Embryonic facial prominence (tissue), 1 donor: ENCODE measurements around the gene EPPIN.
"Not testable (repeated sequence)": the region's sequence is repeated elsewhere in the genome, so short reads cannot be mapped to it uniquely, and the experiment has no call there.

Experiments used
- DNase-seq: peaks from one replicate; pipeline ENCODE4 v3.0.0-alpha.2; 2016; ENCODE audit errors: extremely low spot score

EPPIN gene

GRCh38 chr20:45547206-45547770, at the start of gene EPPIN:
EPPIN (minus strand) TSS chr20:45547401; CDS start chr20:45547357, 44 bp downstream.
- DNase-seq = no peak

GRCh38 chr20:45595235-45595634, 48.0 kb upstream of the EPPIN start:
- DNase-seq = no peak

DNA sequence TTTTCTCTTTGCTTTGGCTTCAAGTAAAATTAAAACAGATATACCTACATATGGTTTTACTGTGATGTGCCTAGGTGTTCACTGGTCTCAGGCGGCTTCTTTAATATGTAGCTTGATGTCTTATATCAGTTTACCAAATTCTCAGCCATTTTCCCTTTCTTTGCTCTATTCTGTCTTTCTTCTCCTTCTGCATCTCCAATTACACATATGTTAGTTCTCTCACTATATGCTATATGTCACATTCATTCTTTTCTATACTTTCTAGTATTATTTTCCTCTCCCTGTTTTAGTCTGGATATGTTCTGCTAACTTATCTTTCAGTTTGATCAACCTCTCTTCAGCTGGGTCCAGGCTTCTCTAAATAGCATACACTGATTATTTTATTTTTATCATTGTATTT, 46.3 kb upstream of the EPPIN start:
- DNase-seq = no peak

DNA sequence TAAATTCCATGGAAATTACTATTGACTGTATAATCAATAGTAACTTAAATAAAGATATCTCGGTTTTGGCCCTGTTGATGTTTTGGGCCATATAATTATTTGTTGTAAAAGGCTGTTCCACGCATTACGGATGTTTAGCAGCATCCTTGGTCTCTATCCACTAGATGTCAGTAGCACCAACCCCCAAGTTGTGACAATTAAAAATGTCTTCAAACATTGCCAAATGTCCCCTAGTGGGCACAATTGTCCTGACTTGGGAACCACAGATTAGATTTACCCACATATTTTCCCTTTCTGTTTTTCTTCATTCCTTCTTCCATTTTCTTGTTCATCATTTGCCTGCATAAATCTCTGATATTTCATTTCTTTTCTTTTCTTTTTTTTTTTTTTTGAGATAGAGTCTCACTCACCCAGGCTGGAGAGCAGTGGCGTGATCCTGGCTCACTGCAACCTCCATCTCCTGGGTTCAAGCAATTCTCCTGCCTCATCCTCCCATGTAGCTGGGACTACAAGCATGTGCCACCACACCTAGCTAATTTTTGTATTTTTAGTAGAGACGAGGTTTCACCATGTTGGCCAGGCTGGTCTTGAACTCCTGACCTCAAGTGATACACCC, 45.5 kb upstream of the EPPIN start:
- DNase-seq = no peak

DNA sequence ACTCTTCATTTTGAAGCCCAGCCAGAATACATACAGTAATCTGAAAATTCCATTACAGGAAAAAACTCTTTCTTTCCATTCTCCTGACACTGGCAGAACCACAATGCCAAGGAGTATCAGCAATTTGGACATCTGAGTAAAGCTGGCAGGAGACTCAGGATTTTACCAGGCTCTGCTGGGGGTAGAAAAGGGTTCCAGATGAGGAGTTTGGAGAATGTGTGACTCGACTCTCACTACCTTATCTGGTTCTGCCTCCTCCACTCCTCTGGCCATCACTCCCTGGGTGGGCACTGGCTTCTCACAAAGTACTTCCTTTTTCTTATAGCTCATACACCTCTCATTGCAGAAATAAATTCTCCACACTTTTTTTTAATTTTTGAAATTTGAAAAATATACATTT, 42.5 kb upstream of the EPPIN start:
- DNase-seq = no peak

DNA sequence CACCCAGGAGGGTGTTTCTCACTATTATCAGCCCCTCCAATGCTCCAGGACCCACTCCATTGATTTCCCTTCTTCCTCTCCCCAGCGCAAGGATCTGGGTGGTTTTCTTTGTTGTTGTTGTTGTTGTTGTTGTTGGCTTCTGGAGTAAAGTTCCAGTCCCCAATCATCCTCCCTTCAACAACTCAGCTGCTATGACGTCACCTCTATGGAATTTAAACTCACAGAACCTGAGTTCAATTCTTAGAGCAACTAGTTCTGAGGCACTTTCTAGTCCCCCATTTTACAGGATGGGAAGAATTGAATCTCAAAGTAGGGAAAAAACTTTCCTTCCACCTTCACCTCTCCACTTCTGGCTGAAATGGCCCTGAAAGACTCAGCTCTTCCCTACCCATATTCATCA, 41.6 kb upstream of the EPPIN start:
- DNase-seq = no peak

DNA sequence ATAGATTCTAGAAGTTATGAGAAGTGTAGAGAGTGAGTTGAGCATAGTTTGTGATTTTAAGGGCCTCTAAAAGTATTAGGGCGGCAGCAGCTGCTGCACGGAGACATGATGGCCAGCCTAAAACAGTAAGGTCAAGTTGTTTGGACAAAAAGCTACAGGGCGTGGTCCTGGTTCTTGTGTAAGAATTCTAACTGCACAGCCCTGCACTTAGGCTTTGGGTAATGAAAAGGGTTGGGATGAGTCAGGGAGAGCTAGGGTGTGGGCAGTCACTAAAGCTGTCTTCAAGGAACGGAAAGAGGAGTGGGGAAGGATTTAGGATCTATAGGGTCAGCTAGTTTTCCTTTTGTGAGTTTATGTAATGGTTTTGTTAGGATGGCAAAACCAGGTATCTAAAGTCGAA, 38.8 kb upstream of the EPPIN start:
- DNase-seq = not testable (repeated sequence)

- not testable (repeated sequence) for DNase-seq
These were observed 37.1 kb upstream of the EPPIN start for GRCh38 chr20:45584294-45584693.

- no peak for DNase-seq
These were observed 36.3 kb upstream of the EPPIN start for GRCh38 chr20:45583502-45583901.

- DNase-seq = no peak
These were observed 34.5 kb upstream of the EPPIN start for GRCh38 chr20:45581702-45582101.

DNA sequence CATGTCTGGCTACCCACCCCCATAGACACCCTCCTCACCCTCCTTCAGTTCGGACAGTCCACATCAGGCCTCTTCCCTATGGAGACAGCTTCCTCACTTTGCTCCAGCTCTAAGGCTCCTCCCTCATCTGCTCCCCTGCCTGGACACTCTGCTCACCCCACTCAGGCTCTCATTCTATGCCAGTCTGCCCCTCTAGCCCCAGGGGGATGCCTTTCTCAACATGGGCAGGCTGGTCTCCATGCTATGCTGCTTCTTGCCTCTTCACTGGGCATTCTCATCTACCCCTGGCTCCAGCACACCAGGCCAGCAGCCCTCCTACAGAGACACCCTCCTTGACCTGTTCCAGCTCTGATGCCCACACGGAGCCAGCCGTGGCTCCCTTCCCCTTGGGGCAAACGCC, 32.0 kb upstream of the EPPIN start, which contains the start of gene WFDC8:
Gene WFDC8, minus strand, starts transcription at position 101 of the 400 bp plus-strand sequence. Its CDS starts 37 bp downstream, at position 64.
- DNase-seq = no peak

GRCh38 chr20:45578231-45578630, 31.0 kb upstream of the EPPIN start:
- no peak for DNase-seq

DNA sequence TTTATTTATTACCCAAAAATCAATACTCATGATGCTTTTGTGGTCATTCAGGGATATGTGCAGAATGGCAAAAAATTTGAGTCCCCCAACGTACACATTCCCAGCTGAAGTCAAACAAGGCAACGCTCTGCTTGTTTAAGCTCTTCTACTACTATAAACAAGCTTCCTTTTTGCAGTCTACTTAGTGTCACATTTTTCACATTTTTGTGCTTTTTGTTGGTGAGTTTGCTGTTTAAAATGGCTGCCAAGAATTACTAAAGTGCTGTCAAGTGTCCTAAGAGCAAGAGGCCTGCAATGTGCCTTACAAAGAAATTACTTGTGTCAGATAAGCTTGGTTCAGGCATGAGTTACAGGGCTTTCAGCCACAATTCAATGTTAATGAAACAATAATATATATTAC, 29.8 kb upstream of the EPPIN start:
- no peak for DNase-seq

DNA sequence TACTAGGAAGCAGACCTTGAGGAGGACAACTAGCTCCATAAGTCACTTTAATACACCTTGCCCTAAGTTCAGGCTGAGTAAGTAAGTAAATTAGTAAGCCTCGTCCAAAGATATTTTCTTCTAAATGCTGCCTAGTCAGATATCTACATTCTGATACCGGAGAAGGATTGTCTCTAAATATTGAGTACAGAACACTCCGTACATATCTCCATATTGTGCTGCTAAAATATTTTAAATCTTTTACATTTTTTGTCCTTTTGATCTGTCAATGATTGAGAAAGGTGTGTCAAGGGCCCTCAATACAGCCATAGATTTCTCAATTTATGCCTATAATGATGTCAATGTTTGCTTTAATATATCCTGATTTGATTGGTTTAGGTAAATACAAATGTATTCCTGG, 28.7 kb upstream of the EPPIN start:
- DNase-seq = no peak

DNA sequence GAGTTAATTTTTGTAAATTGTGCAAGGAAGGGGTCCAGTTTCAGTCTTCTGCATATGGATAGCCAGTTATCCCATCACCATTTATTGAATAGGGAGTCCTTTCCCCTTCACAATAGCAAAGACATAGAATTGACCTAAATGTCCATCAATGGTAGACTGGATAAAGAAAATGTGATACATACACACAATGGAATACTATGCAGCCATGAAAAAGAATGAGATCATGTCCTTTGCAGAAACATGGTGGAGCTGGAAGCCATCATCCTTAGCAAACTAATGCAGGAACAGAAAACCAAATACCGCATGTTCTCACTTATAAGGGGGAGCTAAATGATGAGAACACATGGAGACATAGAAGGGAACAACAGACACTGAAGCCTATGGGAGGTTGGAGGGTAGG, 22.4 kb upstream of the EPPIN start:
- not testable (repeated sequence) for DNase-seq

- DNase-seq = no peak
These were observed 17.6 kb upstream of the EPPIN start for GRCh38 chr20:45564760-45565276.

GRCh38 chr20:45555198-45555597, 8.0 kb upstream of the EPPIN start:
- DNase-seq = no peak

DNA sequence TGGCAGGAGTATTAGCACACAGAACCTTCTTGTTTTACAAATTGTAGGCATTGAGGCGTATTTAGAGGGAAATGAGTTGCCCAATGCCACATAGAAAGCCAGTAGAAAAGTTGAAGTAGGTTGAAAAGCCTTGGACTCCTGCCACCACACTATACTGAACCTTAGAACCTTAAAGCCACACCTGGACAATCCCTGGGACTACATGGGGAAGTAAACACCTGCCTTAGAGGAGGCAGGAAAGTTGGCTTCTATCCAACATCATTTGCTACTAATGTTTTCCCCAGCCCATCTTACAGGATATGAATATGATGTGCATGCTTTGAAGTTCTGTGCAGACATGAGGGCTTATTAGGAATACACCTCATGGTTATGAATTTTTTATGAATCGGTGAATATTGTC, 5.3 kb upstream of the EPPIN start:
- no peak for DNase-seq

DNA sequence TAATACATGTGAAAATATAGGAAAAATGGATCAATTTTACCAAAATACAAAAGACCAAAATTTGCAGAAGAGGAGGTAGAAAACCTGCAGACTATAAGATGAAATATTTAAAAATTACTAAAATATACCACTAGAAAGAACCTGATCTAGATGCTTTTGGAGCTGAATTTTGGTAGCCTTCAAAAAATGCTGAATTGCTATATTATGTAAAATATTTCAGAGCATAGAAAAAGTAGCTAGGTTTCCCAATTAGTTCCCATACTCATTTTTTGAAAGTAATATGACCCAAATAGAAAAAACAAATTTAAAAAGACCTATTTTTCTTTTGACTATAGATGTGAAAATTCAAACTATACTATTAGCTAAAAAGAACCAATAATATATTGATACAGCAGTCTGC, 3.6 kb upstream of the EPPIN start:
- DNase-seq = no peak

DNA sequence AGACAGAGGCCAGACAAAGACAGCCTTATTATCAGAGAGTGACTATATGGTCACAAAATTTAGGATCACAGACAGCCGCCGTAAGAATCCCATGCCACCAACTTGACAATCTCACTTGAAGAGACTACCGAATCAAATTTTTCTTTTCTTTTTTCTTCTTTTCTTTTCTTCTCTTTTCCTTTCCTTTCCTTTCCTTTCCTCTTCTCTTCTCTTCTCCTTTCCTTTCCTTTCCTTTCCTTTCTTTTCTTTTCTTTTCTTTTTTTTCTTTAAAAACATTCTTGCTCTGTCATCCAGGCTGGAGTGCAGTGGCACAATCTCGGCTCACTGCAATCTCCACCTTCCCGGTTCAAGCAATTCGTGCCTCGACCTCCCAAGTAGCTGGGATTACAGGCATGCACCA, 1.2 kb upstream of the EPPIN start:
- DNase-seq = no peak

DNA sequence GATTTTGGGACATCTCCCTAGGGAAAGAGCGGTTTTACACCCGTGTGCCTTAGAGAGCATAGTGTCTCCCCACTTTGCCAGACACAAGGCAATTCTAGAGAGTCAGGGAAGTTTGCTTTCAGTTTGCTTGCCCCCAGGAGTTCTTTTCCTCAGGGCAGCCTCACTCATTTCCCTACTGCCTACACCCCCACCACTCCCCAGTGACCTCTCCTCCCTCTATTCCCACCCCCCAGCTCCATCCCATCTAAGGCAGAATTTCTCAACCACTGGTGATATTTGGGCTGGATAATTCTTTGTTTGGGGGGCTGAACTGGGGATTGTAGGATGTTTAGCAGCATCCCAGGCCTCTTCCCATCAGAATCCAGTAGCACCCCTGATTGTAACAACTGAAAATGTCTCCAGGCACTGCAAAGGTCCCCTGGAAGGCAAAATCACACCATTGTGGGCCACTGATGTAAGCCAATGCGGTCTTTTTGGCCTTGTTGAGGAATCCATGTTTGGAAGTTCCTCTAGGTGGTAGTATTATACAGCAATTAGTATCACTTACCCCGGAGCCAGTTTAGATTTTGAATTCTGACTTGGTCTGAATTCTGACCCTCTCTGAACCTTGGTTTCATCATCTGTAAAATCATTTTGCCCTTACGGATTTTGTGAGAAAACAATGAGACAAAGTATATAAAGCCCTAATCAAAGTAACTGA, 1.3 kb downstream of the EPPIN start:
- no peak for DNase-seq

GRCh38 chr20:45545351-45545750, 1.9 kb downstream of the EPPIN start:
- no peak for DNase-seq

GRCh38 chr20:45539382-45539781, 7.8 kb downstream of the EPPIN start, which contains the start of gene WFDC6:
WFDC6 (minus strand) TSS chr20:45539482; CDS start chr20:45539407, 75 bp downstream.
- DNase-seq = no peak
